SKM-1 treated with dmso at 0.1 percent for 144 hours (cell line): ENCODE data around the gene PJVK.

Source experiments
- DNase-seq: peaks from one replicate; lab custom pipeline; 2025; ENCODE audit not compliant: unreplicated experiment; lab: John Stamatoyannopoulos, UW

PJVK gene

DNA sequence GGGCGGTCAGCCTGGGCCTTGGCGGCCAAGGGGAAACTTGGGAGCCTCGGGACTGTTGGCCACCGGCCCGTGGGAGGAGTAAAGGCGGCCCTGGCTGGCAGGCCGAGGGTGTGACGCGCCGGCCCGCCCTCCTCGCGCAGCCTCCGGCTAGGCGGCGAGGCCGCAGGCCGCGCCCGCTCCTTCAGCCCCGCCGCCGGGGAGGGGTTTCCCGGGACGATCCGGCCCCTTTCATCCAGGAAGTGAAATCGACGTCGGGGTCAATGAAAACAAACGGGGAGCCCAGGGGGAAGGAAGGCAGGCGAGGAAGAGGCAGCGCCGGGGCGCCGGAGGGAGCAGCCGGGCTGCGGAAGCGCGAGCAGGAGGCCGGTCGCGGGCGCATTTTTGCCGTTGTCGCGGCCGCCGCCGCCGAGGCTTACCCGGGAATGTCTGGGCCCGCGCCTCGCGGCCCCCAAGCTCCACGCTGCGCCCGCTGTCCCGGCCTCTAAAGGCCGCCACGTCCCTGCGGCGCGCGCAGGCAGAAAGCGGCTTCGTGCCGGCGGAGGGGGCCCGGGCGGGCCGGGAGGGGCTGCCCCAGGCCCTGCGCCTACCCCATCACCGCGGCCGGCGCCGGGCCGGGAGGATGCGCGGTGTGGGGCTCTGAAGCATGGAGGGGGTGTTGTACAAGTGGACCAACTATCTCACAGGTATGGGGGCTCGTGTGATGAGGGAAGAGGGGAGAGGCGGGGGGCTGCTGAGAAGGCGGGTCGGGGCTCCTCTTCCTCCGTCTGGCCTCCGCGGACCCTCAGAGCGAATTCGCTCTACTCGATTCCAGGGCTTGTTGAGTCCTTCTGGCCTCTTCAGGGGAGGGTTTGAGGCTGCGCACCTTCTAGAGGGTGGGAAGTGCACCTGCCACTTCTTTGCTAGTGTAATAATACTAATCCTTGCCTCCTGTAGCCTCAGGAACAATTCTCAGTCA, 29.3 kb downstream of the PJVK start, which contains the start of gene PLEKHA3:
PLEKHA3 (plus strand) TSS at position 231 of the 955 bp plus-strand sequence; CDS start at position 644, 413 bp downstream.
- DNase-seq, result peak; percentile 92

DNA sequence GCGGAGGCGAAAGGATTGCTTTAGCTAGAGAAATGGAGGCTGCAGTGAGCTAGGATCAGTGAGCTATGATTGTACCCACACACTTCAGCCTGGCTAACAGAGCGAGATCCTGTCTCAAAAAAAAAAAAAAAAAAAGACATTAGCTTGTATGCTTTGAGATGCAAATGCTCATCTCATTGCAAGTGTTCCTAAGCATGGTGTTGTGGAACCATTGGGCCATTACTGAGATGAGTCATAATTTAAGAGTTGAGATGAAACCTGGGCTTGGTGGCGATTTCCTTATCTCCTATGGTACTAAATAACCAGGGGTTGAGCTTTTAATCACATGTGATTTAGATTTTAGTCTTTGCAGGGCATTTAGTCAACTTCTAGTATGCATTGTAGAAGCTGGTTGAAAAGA, 31.3 kb downstream of the PJVK start:
- DNase-seq, result no peak

DNA sequence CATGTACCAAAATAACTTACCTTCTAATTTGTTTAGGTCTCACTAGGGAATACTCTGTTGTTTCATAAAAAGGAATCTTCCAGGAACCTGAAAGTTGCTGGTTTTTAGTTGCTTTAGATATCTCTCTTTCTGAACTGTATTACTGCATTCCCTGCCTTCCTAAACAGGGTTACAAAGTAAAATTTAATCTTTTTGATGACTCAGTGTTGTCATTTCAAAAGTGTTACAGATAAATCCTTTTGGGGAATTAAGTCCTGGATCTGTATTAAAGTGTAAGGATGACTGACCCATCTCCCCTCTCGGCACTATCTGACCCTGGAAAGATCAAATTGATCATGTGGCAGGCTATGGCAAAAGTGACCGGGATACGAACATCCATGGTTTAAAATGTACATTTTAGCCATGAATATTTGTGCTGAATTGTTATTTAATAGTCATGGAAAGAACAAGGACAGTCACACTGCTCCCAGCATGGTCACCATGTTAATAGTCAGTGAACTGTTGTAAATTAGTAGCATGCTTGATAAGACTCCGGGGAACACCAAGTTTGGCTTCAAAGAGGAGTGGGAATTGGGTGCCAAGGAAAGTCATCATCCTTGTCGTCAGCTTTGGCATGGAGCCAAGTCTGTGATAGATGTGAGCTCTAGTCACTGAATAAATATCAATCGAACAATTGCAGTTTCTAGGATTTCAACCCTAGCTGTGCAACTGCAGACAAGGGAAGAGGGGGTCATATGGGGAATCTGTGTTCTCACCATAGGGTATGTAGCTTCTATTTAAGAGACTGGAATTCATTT, 33.3 kb downstream of the PJVK start:
- DNase-seq, result no peak

DNA sequence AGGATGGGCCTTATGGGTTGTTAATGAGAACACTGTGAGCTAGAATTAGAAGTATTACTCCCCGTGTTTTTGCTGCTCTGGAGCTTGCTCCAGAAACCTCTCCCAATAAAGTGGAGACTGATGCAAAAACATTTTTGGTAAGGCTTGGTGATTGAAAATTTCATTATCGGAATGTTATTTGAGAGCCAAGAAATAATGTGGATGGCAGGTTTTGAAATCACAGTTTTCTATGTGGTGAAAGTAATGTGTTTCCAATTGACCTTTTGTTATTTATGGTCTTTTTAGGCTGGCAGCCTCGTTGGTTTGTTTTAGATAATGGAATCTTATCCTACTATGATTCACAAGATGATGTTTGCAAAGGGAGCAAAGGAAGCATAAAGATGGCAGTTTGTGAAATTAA, 34.2 kb downstream of the PJVK start:
- DNase-seq, result no peak

DNA sequence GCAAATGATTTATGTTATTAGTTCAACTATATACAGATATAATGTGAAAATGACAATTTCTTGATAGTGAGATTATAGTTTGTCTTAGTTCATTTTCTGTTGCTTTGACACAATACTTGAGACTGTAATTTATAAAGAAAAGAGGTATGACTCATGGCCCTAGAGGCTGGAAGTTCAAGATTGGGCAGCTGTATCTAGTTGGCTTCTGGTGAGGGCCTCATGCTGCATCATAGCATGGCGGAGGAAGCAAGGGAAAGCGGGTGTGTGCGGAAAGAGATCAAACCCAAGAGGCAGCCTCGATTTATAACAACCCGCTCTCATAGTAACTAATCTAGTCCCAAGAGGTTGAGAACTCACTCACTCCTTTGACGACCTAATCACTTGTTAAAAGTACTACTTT, 40.4 kb downstream of the PJVK start:
- DNase-seq, result no peak

DNA sequence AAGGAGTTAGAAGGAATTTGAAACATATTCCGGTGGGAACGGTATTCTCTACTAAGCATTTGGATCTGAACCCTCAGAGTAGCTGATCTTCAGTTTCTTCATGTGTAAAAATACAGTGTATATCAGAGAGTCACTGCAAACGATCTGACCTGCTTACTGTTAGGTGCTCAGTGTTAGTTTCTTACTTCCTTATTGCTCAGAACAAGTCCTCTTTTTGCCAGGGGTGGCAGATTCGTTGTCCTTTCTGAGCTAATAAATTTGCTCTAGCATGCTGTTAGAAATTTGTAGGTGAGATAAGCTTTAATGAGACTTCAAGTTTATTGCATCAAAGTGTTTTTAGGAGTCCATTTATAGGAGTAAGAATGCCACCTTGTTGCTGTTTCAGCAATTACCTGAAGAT, 44.9 kb downstream of the PJVK start:
- DNase-seq, result no peak

DNA sequence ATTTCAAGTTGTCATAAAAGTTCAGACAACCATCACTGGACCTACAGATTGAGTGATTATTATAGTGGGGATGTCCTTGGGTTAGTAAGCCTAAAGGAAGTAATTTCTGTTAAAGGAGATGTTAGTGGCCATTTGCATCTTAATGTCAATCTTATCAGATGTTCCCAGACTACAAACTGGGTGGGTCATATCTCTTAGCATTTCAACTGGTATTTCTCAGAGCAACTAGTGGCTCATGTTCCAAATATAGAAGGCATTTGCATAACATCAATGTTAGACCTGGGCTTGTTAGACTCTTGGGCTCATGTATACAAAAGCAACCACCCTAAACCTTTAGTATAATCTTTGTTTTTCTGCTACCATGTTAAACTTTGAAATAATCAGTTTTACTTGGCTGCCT, 47.0 kb downstream of the PJVK start:
- DNase-seq, result no peak

DNA sequence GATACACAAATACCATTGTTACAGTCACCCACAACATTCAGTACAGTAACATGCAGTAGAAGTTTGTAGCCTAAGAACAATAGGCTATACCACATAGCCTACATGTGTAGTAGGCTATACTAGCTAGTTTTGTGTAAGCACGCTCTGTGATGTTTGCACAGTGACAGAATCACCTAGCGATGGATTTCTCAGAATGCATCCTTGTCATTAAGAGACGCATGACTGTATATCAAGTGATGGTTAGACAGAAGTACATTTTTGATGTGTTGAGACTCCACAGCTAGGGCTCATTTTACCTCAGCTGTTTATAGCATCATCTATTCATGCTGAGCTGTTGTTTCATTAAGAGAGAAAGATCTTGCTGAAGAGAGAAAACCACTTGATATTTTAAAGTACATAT, 48.5 kb downstream of the PJVK start:
- DNase-seq, result no peak

DNA sequence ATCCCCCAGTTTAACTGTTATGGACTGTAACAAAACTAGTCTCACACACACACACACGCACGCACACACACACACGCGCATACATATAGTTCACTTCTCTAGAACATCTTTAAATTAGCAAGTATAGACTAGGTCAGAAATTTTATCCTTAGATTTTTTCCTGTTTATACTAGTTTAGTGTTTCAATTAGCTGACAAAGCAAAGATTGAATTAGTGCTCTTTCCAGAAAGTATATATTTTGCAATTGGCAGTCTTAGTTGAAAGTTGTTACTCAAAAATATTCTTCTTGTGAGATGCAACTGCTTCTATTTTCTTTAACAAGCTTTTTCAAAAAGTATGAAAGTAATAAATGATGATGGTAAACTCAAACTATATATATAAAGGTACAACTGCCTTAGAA, 51.6 kb downstream of the PJVK start:
- no peak for DNase-seq

DNA sequence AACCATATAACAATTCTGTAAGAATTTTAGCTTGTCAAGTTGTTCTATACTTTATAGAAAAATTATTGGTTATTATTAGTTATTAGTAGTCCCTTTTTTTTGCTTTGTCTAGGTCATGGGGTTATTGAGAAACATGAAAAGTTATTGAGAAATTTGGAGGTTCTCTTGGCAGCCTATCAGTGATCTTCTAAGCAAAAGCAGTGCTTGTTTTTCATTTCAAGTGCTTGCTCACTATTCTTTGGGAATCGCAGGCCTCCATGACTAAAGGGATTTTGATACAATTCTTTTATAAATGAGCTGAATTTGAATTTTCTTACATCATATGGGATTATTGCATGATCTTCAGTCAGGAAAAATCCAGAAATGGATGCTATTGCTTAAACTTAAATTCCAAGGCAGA, 54.9 kb downstream of the PJVK start:
- DNase-seq, result no peak

DNA sequence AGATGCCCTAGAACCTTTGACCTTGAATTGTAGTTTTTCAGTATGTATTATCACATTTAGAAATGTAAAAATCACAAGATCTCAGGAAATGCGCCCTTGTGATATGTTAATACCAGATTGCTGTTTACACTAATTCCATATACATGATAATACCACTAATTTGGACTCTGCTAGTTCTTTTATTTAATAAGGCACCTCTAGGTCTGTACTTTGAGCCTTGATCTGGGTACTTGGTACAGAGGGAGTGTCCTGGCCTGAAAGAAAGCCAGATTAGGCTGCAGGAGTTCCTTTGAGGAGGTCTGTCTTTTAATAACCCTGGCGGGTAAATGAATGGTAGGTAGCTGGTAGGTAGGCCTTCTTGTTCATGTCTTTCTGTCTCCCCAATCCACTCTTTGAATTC, 55.3 kb downstream of the PJVK start:
- no peak for DNase-seq

DNA sequence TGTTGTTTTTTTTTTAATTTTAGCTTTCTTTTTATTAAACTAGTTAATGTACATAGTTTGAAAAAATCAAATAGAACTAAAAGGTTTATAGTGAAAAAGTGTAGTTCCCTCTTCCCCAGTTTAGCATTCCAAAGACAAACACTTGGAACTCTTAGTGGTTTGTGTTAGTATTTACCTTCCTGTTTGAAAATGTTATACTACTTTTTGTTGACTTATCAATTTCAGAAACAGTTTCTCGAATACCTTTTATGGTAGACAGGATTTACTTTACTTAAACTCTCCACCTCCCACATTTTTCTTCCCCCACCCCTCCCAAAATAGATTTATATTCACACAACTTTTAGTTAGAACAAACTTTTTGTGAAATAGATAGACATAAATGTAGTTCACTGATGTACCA, 55.8 kb downstream of the PJVK start:
- DNase-seq, result no peak

DNA sequence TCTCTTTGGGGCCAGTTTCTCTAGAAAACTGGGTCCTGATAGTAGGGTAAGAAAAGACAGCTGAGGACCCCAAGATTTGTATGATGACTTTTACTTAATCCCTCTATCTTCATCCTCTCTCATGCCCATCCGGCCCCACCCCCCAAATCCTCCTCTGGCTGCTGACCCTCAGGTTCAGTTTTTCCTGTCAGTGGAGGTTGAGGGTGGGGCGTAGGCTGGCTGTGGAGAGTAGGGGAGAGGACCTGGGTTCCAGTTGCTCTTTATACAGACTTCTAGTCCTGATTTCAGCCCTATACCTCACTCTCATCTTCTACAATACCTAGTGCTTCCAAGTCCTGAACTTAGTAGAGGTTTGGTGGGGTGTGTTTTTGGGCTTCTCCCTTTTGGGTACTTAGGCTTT, 57.5 kb downstream of the PJVK start:
- DNase-seq, result no peak

DNA sequence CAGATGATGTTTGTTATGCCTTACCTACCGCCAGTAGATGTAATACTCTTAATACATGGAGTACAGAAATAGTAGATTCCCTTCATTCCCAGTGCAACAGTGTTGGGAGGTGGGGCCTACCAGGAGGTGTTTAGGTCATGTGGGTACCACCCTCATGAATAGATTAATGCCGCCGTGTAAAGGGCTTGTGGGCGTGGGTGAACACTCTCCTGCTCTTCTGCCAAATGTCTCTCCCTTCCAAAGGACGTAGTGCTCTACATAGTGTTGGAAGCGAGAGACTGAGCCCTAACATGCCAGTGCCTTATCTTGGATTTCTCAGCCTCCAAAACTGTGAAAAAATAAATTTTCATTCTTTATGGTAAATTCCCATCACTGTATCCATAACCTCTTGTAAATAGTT, 59.2 kb downstream of the PJVK start:
- no peak for DNase-seq
